OCI-LY7 (cell line): ENCODE results near the gene GPSM1. TPM values are rescaled to one million over a fixed set of nuclear protein-coding genes. Genes with fewer than 3 reads are reported as not detected.

Experiments used
- BruUV-seq: library from RNA; stranded (reverse); fragments of 400-500 nt; replicated peaks from 2 replicates; lab custom pipeline; 2021; lab: Mats Ljungman, UMichigan
- CTCF ChIA-PET: fragments of 300-600 bp; sonication (Branson Sonifier 250); formaldehyde crosslinking; loops from one replicate; lab custom pipeline; 2022; ENCODE audit warnings: antibody characterized with exemption; ENCODE audit not compliant: unreplicated experiment; lab: Charles Lee
- POLR2A ChIA-PET: fragments of 300-600 bp; sonication (Branson Sonifier 250); formaldehyde crosslinking; loops from one replicate; lab custom pipeline; 2022; ENCODE audit warnings: antibody characterized with exemption; lab: Charles Lee
- DNase-seq: peaks from one replicate; pipeline ENCODE4 v3.0.0-alpha.2; 2015; ENCODE audit warnings: low spot score
- H2AFZ ChIP-seq: fragments of 200-600 bp; sonication (generic), shearing (Covaris generic); 2 replicates; pipeline ENCODE4 v1.6.1; 2014; ENCODE audit warnings: mild to moderate bottlenecking, antibody characterized with exemption, low read length, moderate library complexity
- H3K27ac ChIP-seq: fragments of 200-600 bp; sonication (generic); 2 replicates; pipeline ENCODE4 v1.5.1; 2014; ENCODE audit warnings: mixed run types, low read depth, mild to moderate bottlenecking, moderate library complexity, low read length, inconsistent platforms; ENCODE audit not compliant: poor library complexity, severe bottlenecking
- H3K36me3 ChIP-seq: fragments of 200-600 bp; sonication (generic); 2 replicates; pipeline ENCODE4 v1.6.1; 2014; ENCODE audit warnings: mild to moderate bottlenecking, antibody characterized with exemption, low read length, moderate library complexity, mixed read lengths; ENCODE audit not compliant: insufficient read depth
- H3K4me1 ChIP-seq: fragments of 200-600 bp; sonication (generic); 2 replicates; pipeline ENCODE4 v1.5.1; 2014; ENCODE audit warnings: mild to moderate bottlenecking, low read length; ENCODE audit not compliant: insufficient read depth, poor library complexity, severe bottlenecking
- H3K4me2 ChIP-seq: fragments of 200-600 bp; sonication (generic); 2 replicates; pipeline ENCODE4 v1.6.1; 2014; ENCODE audit warnings: mild to moderate bottlenecking, low read length
- H3K4me3 ChIP-seq: fragments of 200-600 bp; sonication (generic); 2 replicates; pipeline ENCODE4 v1.5.1; 2014; ENCODE audit warnings: mild to moderate bottlenecking, low read depth, low read length; ENCODE audit not compliant: poor library complexity, severe bottlenecking
- H3K79me2 ChIP-seq: fragments of 200-600 bp; sonication (generic); 2 replicates; pipeline ENCODE4 v1.6.1; 2016; ENCODE audit warnings: low read depth, mild to moderate bottlenecking, low read length, moderate library complexity, mixed read lengths; ENCODE audit not compliant: insufficient read depth
- H3K9me2 ChIP-seq: fragments of 200-600 bp; sonication (generic); 2 replicates; pipeline ENCODE4 v1.6.1; 2016; ENCODE audit warnings: mild to moderate bottlenecking, low read length, mixed read lengths; ENCODE audit not compliant: insufficient read depth
- H3K9me3 ChIP-seq: fragments of 200-600 bp; sonication (generic); 2 replicates; pipeline ENCODE4 v1.6.1; 2014; ENCODE audit warnings: mild to moderate bottlenecking, mixed run types, low read length, mixed read lengths
- H4K20me1 ChIP-seq: fragments of 200-600 bp; sonication (generic); 2 replicates; pipeline ENCODE4 v1.6.1; 2014; ENCODE audit warnings: mild to moderate bottlenecking, antibody characterized with exemption, low read length, moderate library complexity, mixed read lengths; ENCODE audit not compliant: insufficient read depth
- EZH2phosphoT487 ChIP-seq: fragments of 200-600 bp; sonication (generic); IDR thresholded peaks from 2 replicates; pipeline ENCODE4 v1.6.1; 2018; ENCODE audit warnings: low read depth, borderline replicate concordance, mild to moderate bottlenecking, mixed run types, antibody characterized with exemption, low read length, moderate library complexity, mixed read lengths
- intact Hi-C: fragments of 100-400 bp; cut with micrococcal nuclease; formaldehyde crosslinking; loops from one replicate; pipeline ENCODE4 v1.10.0; 2022; ENCODE audit not compliant: unreplicated experiment
- total RNA-seq, 2 experiments: library from RNA; depleted of rRNA in 1 of 2; stranded (reverse); fragments of >200 nt in 1 of 2; shearing (Covaris generic) in 1 of 2; gene quantifications; 2 replicates each; pipeline ENCODE4 v1.2.3, GENCODE V29; 2014 to 2022
- TF ChIP-seq, protein P1 (sequence below): fragments of 200-600 bp; sonication (generic); conservative IDR thresholded peaks from 2 replicates; pipeline ENCODE4 v1.5.1; 2014; ENCODE audit warnings: mild to moderate bottlenecking, antibody characterized with exemption, low read length, moderate library complexity, mixed read lengths

GPSM1 gene
- total RNA-seq, 2 experiments from 2014 or later, result not detected

DNA sequence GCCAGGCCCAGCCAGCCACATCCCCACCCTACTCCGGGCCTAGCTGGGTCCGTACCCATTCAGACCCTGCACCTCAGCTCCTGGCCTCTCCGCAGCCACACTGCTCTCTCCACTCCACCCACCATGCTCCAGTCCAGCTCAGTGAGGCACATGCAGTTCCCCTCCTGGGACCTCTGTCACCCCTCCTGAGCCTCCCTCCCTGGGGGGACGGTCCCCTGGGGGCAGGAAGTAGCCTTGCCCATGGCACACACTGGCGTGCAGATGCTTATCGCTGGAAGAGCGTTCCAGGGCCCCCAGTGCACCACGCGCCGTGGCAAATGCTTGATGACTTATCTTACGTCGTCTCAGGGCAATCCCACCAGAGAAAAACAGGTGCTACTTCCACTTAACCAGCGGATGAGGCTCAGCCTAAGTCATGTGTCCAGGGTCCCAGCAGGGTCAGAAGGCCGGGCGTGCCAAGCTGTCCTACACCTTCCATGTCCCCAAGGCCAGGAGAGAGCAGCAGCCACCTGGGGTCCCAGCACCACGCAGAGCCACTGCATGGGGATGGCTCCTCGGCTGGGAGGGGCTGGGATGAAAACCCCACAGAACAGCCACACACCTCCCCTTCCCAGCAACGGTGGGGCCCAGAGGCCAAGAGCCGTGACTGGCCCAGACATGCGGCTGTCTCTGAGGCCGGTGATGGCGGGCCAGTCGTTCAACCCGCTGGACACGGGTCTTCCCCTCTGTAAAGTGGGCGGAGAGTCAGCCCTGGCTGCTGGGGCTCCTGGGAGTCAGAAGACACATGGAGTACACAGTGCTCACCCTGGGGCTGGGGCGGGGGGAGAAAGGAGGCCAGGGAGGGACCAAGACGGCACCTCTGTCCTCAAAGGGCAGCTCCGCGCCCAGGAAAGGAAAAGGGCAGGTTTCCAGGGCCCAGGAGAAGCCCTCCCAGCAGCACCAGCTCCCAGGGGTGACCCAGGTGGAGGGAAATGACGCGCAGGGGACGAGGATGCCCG is 20.8 kb upstream of the GPSM1 start:
- Histone ChIP-seq H3K36me3 (no peaks in the 10 kb centered on the region), H3K9me3 (peaks cover 7% of the 10 kb centered on the region), H3K79me2 (no peaks in the 10 kb centered on the region), H4K20me1 (no peaks in the 10 kb centered on the region), H3K4me1 (no peaks in the 10 kb centered on the region), H2AFZ (no peak overlapping the region), H3K4me3 (no peak overlapping the region), H3K27ac (no peak overlapping the region), H3K4me2 (no peak overlapping the region), H3K9me2 (no peaks in the 10 kb centered on the region)
- CTCF ChIA-PET, result no interaction called here
- no peak for DNase-seq
- BruUV-seq, result no TSS peak
- POLR2A ChIA-PET, result no interaction called here
- TF ChIP-seq EZH2phosphoT487, result no peak
- TF ChIP-seq, protein P1, sequence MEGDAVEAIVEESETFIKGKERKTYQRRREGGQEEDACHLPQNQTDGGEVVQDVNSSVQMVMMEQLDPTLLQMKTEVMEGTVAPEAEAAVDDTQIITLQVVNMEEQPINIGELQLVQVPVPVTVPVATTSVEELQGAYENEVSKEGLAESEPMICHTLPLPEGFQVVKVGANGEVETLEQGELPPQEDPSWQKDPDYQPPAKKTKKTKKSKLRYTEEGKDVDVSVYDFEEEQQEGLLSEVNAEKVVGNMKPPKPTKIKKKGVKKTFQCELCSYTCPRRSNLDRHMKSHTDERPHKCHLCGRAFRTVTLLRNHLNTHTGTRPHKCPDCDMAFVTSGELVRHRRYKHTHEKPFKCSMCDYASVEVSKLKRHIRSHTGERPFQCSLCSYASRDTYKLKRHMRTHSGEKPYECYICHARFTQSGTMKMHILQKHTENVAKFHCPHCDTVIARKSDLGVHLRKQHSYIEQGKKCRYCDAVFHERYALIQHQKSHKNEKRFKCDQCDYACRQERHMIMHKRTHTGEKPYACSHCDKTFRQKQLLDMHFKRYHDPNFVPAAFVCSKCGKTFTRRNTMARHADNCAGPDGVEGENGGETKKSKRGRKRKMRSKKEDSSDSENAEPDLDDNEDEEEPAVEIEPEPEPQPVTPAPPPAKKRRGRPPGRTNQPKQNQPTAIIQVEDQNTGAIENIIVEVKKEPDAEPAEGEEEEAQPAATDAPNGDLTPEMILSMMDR, result no peak
- intact Hi-C loops, result no loop called here

DNA sequence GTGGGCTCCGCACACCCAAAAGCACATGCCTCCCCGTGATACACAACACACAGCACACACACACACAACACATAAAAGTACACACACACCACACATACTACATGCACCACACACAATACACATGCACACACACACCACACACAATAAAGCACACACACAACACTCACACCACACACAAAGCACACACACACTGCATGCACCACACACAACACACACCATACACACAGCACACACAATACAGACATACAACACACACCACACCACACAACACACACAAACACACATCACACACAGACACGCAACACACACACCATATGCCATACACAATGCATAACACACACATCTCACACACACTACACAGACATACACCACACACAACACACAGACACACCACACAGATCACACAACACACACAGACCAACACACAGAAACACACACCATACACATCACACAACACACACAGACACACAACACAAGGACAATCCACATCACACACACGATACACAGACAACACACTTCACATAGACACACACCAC is 20.1 kb upstream of the GPSM1 start:
- Histone ChIP-seq H3K4me1 (no peaks in the 10 kb centered on the region), H3K4me2 (no peak overlapping the region), H3K9me2 (no peaks in the 10 kb centered on the region), H3K79me2 (no peaks in the 10 kb centered on the region), H2AFZ (no peak overlapping the region), H3K36me3 (no peaks in the 10 kb centered on the region), H4K20me1 (no peaks in the 10 kb centered on the region), H3K9me3 (peaks cover 7% of the 10 kb centered on the region), H3K27ac (no peak overlapping the region), H3K4me3 (no peak overlapping the region)
- intact Hi-C loops, result no loop called here
- DNase-seq, result no peak
- TF ChIP-seq EZH2phosphoT487, result no peak
- TF ChIP-seq, protein P1, result no peak
- CTCF ChIA-PET, result no interaction called here
- no TSS peak for BruUV-seq
- POLR2A ChIA-PET, result no interaction called here
